ENCODE measurements around the gene C17orf107.

C17orf107 gene

DNA sequence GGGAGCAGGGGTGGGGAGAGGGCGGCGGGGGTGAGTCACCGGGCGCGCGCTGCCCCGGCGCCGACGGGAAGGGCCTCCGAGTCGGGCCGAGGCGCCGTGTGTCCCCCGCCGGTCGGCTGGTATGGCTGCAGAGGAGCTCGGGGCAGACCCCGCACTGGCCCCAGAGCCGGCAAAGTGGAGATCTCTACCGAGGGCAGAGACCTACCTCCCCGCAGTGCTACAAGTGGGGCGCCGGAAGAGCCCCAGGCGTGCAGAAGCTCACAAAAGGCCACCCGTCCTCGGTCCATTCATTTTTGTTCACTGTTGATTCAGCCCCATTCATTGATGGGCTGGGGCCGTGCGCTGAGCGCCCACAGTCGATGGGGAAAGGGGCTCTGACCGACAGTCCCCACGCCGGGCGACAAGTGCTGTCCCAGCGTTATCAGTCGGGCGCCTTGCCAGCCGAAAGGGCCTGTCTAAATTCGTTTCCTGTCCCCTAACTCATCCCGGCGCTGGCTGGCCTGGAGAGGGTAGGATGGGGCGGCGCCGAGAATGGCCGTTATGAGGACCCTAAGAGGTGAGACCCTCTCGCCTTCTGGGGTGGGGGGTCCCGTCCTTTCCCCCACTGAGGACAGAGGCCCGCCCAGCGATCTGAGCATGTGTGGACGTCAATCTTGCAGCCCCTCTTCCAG, 50.9 kb downstream of the C17orf107 start:
- peak; percentile 62 for DNase-seq

DNA sequence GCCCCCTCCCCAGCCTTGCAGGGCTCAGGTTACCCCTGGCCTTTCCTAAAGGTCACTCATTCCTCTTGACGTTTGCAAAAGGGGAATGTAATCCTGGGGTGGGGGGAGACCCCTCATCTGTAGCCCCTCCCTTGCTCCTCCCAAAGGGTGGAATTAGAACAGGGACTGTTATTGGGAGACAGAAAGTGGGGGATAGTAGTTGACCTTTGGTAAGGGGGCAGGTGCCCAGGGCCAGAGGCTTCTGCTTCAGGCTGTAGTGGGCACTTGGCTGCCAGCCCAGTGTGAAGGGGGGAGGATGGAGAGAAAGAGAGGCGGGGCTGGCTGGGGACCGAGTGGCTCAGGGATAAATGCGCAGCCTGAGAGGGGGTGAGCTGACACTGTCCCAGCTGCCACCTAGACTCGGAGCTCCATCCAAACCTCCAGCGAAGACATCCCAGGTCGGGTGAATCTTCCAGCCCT, 51.4 kb downstream of the C17orf107 start, which contains the start of gene ENO3:
TSS of gene ENO3 (plus strand) at position 374 of the 459 bp plus-strand sequence. CDS start 711 bp downstream, outside the sequence.
- no peak for DNase-seq

DNA sequence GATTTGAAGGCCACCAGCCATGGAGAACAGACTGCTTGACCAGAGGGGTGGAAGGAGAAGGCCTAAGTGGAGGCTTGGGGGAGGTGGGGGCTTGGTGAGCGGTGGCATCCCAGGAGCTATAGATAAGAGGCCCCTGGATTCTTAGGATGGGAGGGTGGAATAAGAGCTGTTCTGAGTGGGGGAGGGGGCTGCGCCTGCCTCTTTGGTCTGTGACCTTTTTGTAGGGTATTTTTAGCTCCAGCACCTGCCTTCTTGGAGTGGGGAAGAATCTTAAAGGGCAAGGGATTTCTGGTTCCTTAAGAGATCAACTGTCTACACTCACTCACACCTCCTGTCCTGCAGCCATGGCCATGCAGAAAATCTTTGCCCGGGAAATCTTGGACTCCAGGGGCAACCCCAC, 52.1 kb downstream of the C17orf107 start:
- DNase-seq, result no peak

Measured in stimulated activated CD4-positive, alpha-beta T cell treated with anti-CD3 and anti-CD28 coated beads, Interleukin-15, amount 100 ng/mL, for 24 hours (primary cell).